Erythroblast (primary cell): ENCODE data around the gene LENG8.
"Not testable (repeated sequence)": the region's sequence is repeated elsewhere in the genome, so short reads cannot be mapped to it uniquely, and the experiment has no call there.

Source experiments
- GATA1 ChIP-seq: IDR thresholded peaks from 2 replicates; pipeline ENCODE4 v1.6.1; 2011; ENCODE audit warnings: low read depth, mild to moderate bottlenecking, control low read depth, low read length, moderate library complexity
- POLR2A ChIP-seq: IDR thresholded peaks from 2 replicates; pipeline ENCODE4 v1.6.1; 2011; ENCODE audit warnings: mild to moderate bottlenecking, low read length

GRCh38 chr19:54505542-54505941, 56.5 kb downstream of the LENG8 start:
- not testable (repeated sequence) for TF ChIP-seq POLR2A, GATA1
